Dermis microvascular lymphatic vessel endothelial cell (primary cell): Measurements from ENCODE around the gene OSBPL2. TPM values are rescaled to one million over a fixed set of nuclear protein-coding genes. Genes with fewer than 3 reads are reported as not detected.

Experiments
- DNase-seq, 2 donors: peaks; one replicate each; pipeline versions ENCODE4 v3.0.0 to v3.0.0-alpha.2; 2010; ENCODE audit warnings: low read depth in 2 of 2
- total RNA-seq: library from RNA; depleted of rRNA; stranded (reverse); fragments of >200 nt; gene quantifications from 2 replicates; pipeline ENCODE4 v1.2.1, GENCODE V29; 2014

OSBPL2 gene
- total RNA-seq, 1 donor from 2014 or later: 22.1 TPM

DNA sequence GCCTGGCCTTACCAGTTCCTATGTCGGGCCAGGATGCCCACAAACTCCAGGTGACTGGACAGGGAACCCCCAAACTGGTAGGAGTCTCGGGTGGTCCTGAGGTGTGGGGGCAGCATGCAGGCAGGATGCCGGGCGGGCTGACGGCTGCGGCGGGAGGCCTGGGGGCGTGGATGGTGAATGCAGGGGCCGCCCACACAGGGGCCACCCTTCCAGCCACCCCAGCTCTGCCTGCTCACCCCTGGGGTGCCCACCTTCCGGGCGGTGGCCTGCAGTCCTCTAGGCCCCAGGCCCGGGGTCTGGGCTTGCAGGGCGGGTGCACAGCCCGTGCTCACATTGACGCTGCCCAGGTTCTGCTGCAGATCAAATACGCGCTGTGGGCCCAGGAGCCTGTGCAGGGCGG is 72.8 kb downstream of the OSBPL2 start:
- no peak for DNase-seq

GRCh38 chr20:62311832-62312661 is 73.7 kb downstream of the OSBPL2 start:
- no peak for DNase-seq

DNA sequence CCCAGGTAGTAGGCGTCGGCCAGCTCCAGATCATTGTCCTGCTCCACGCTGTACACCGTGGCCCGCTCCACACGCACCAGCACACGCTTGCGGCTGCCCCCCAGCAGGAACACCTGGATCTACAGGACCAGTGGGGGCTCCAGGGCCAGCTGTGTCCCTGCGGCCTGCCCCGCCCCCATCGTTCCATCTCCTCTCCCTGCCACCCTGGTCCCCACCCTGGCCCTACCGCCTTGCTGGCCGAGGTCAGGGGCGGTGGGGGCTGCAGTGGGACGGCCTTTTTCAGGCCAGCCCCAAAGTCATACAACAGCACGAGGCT is 74.3 kb downstream of the OSBPL2 start:
- no peak for DNase-seq

GRCh38 chr20:62313021-62313420 is 74.7 kb downstream of the OSBPL2 start:
- no peak for DNase-seq

GRCh38 chr20:62313460-62314338 is 75.4 kb downstream of the OSBPL2 start:
- no peak for DNase-seq

- no peak for DNase-seq
Observed at GRCh38 chr20:62314339-62314638, 76.0 kb downstream of the OSBPL2 start.

DNA sequence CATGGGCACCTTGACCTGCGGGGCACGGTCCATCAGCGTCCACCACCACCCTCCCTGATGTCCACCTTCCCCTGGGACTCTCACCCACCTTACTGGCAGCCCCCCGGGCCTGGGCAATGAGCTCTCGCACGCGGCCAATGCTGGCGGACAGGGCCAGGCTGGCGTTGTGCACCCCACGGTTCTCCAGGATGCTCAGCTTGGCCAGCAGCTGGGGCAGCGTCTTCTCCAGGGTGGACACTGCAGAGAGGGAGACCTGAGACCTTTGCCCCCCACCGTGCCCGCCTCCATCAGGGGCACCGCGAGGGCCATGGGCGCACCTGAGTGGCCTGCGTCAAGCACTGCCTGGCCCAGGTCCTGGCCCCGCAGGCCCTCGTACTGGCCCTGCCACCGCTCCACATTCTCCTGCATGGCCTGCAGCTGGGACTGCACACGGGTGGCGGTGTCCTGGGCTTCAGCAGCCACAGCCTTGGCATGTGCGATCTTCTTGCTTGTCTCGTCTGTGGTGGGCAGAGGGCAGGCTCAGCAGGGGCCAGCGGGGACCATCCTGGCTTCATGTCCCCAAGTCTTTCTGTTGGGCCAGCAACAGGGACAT is 76.5 kb downstream of the OSBPL2 start:
- DNase-seq: no peak

GRCh38 chr20:62315773-62316172 is 77.5 kb downstream of the OSBPL2 start:
- DNase-seq: no peak

DNA sequence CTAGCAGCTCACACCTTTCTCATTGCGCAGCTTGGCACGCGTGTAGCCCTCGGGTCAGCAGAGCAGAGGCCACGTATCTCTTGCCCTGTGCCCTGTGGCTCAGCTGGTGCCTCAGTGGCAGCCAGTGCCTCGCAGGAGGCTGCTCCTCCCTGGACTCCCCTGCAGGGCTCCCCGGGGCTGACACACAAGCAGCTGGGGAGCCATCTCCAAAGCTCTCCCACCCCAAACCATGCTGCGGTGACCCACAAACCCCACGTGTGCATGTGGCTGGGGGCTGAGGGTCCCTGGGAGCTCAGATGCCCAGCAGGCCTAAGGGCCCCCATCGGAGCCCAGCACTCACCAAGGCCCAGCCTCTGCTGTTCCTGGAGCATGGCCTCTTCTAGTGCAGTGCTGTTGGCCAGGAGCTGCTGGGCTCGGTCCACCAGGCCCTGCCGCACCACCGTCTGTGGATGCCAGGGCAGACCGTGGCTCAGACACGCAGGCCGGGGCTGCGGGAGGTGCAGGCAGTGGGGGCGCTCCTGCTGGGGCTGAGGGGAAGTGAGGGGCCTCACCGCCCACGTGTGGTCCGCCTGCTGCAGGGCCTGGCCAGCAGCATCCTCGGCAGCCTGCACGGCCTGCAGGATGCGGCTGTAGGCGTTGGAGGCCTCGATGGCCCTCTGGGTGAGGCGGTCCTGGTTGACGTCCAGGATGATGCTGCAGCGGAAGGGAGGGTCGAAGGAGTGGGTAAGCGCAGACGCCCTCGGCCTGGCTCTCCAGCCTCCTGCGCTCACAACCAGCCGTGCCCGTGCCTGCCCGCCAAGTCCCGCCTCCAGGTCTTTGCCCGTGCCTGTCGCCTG is 78.2 kb downstream of the OSBPL2 start:
- no peak for DNase-seq

DNA sequence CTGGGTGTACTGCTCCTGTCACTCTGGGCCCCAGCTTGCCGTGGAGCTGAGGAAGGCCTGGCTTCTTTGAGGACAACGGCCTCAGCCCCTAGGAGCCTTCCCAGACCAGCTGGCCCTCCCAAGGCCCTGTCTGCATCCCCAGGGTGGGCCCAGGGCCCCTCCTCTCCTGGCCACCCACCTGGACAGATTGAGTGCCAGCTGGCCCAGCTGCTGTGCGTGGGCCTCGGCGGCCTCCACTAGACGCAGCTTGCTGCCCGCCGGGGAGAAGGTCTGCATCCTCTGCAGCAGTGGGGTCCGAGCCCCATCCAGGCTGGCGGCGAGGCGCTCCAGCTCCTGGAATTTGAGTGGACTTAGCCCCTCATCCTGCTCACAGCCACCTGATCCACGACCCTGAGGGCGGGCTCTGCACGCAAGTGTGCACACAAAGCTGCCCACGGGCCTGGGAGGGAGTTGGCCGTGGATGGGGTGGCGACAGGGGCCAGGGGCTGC is 78.9 kb downstream of the OSBPL2 start:
- DNase-seq: no peak

- no peak for DNase-seq
Observed at GRCh38 chr20:62318400-62319345, 80.4 kb downstream of the OSBPL2 start.

- no peak for DNase-seq
Observed at GRCh38 chr20:62319346-62319909, 81.1 kb downstream of the OSBPL2 start.

DNA sequence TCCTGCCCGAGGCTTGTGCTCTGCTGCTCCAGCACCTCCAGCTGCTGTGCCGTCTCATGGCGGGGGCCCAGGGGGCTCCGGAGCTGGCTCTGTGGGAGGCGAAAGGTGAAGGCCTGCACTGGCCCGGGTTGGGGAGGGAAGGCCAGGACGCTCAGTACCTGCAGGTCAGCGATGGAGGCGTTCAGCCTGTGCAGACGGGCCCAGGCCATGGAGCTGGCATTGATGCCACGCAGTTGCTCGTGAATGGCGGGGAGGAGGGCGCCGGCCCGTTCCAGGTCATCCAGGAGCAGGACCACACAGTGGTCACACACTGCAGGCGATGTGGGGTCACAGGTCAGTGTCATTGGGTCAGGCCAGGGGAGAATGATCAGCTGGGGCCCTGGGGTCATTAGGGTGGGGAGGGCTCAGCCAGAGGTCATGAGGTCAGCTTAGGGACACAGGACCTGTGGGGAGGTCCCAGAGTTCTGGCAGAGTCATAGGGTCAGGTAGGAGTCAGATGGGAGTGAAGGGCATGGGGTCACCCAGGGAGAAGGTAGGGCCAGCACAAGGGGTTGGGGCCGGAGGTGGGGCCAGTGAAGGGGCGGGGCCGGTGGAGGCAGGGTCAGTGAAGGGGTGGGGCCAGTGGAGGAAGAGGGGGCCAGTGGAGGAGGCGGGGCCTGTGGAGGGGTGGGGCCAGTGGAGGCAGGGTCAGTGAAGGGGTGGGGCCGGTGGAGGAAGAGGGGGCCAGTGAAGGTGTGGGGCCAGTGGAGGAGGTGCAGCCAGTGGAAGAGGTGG is 82.4 kb downstream of the OSBPL2 start:
- peak in 1 of 2 donors; percentile 20 for DNase-seq

GRCh38 chr20:62321521-62321948 is 83.2 kb downstream of the OSBPL2 start:
- DNase-seq: peak in 1 of 2 donors; percentile 45

GRCh38 chr20:62321975-62322374 is 83.7 kb downstream of the OSBPL2 start:
- DNase-seq: no peak

GRCh38 chr20:62322492-62323041 is 84.2 kb downstream of the OSBPL2 start:
- no peak for DNase-seq

DNA sequence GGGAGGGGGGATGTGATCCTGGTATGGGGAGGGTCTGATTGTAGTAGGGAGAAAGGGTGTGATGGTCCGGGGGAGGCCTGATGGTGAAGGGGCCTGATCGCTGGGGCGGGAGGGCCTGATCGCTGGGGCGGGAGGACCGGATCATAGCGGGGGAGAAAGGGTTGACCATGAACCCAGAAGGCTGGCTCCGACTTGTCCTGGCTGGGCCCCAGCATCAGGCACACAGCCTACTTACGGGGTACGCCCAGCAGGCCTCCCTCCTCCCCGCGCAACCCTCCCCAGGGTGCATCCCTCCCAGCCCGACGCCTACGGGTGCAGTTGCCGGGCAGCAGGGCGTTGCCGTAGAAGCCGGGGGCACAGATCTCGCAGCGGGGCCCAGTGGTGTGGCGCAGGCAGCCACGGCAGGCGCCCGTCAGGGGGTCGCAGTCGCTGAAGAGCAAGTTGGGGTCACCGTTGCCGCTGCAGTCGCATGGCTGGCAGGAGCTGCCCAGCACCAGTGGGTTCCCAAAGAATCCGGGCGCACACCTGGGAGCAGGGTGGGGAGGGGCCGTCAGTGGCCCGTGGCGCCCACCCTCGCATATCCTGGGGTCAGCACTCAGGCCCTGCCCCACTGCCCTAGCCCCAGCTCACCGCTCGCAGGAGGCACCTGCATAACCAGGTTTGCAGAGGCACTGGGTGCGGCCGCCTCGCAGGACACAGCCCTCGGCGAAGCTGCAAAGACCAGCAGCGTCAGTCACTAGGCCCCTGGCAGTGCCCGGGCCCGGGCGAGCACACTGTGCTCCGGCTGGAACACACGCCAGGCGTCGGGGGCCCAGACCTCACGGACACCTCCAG is 85.0 kb downstream of the OSBPL2 start:
- no peak for DNase-seq
